Esophagus squamous epithelium (tissue), 4 donors: ENCODE measurements around the gene ZGLP1.

Experiments
- POLR2A ChIP-seq, 4 donors: fragments of 450-650 bp; IDR thresholded peaks; one replicate each; pipeline ENCODE4 v1.6.1; 2017; ENCODE audit warnings: antibody characterized with exemption in 4 of 4, mild to moderate bottlenecking in 4 of 4, moderate library complexity in 3 of 4
- TF ChIP-seq, protein P1 (sequence below), 6 experiments: fragments of 450-650 bp in 4 of 6; fragments of 200-600 bp in 2 of 6; sonication (generic) in 2 of 6; IDR thresholded peaks; one replicate each; pipeline ENCODE4 v1.5.1; 2016 to 2019; ENCODE audit warnings: antibody characterized with exemption in 6 of 6, mild to moderate bottlenecking in 4 of 6, moderate library complexity in 4 of 6

DNA sequence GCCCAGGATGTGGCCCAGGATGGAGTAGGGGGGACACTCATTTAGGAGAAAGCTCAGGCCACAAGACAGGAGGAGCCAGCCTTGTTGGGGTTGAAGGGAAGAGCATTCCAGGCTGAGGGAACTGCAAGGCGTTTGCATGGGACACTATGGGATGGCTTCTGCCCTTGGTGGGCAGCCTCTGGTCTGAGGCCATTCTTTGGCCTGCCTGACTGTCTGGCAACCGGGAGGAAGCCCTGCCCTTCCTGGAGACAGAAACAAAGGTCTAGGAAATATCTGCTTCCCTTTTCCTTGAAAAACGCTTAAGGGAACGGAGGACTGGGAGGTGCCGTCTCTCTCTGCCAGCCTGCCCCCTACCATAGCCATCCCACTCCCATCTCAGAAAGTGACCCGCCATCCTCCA is 41.5 kb downstream of the ZGLP1 start:
- TF ChIP-seq POLR2A (IDR thresholded peaks at IDR 0.05) = no peak
- TF ChIP-seq, protein P1, sequence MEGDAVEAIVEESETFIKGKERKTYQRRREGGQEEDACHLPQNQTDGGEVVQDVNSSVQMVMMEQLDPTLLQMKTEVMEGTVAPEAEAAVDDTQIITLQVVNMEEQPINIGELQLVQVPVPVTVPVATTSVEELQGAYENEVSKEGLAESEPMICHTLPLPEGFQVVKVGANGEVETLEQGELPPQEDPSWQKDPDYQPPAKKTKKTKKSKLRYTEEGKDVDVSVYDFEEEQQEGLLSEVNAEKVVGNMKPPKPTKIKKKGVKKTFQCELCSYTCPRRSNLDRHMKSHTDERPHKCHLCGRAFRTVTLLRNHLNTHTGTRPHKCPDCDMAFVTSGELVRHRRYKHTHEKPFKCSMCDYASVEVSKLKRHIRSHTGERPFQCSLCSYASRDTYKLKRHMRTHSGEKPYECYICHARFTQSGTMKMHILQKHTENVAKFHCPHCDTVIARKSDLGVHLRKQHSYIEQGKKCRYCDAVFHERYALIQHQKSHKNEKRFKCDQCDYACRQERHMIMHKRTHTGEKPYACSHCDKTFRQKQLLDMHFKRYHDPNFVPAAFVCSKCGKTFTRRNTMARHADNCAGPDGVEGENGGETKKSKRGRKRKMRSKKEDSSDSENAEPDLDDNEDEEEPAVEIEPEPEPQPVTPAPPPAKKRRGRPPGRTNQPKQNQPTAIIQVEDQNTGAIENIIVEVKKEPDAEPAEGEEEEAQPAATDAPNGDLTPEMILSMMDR (IDR thresholded peaks at IDR 0.05) = no peak
